Measurements from ENCODE around the gene HOXC11.
A peak's percentile ranks its signal among the peaks of the same experiment; 100 is the strongest.

Gene HOXC11

DNA sequence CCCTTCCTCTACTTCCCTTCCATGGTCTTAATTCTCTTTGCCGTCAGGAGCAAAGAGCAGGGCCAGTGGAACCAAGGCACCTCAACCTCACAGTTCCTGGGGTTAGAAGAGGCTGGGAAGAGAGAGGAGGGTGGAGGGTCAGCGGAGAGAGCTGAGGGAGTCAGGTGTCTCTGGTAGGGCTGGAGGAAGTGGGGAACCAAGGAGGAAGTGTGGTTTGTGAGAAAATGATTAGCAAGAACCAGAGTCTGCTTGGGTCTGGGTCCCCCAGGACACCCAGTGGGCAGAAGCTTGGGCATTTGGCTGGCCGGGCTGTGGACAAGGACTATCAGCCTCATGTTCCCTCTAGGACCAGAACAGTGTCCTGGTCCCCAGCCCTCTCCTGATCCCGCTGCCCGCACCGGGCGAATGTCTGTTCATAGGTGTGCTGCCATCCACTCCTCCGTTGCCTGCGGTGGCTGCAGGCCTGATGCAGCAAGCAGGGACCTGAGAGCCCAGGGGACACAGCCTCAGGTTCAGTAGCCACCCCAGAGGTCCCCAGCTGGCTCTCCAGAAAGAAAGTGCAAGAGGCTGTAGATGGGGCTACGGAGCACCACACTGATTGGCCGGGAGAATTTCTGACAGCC, 15.9 kb upstream of the HOXC11 start:
- H3K9me3 ChIP-seq (ENCODE audit: control insufficient read depth in 1 of 2, low read length in 2 of 2) = no peaks in the 10 kb centered on the region
- no peaks in the 10 kb centered on the region for H3K36me3 ChIP-seq (ENCODE audit: control insufficient read depth in 1 of 2, insufficient read depth in 2 of 2, low read length in 2 of 2)
- no peak overlapping the region for H3K9ac ChIP-seq (ENCODE audit: low read depth in 1 of 2, low read length in 2 of 2)
- H3K4me3 ChIP-seq (ENCODE audit: low read depth in 1 of 2, low read length in 2 of 2) = no peak overlapping the region
- peaks cover 96 to 99% of the 10 kb centered on the region in 2 donors for H3K27me3 ChIP-seq (ENCODE audit: control insufficient read depth in 1 of 2, insufficient read depth in 2 of 2, low read length in 2 of 2)
- H3K27ac ChIP-seq (ENCODE audit: low read depth, low read length) = no peak overlapping the region
- H3K4me1 ChIP-seq (ENCODE audit: control insufficient read depth in 1 of 2, insufficient read depth in 2 of 2, low read length in 2 of 2) = peaks cover 0 to 3% of the 10 kb centered on the region in 2 donors

DNA sequence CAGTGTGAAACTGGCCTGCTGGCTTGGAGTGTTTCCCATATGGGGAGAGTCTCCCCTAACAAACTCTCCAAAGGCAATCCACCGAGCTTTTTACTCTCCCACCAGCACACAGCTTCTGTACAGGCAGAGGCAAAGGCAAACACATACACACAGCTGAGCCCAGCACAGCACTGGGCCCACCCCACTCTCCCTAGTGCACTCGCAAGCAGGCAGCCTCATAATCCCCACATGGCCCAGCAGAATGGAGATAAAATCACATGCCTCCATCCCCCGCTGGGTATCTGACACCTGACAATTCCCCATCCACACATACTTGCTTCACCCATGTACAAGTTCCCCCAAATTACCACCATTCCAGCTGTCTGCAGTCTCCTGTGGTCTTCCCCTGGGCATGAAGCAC, 14.8 kb upstream of the HOXC11 start:
- no peak overlapping the region for H3K27ac ChIP-seq (ENCODE audit: low read depth, low read length)
- no peak overlapping the region for H3K4me3 ChIP-seq (ENCODE audit: low read depth in 1 of 2, low read length in 2 of 2)
- no peaks in the 10 kb centered on the region for H3K9me3 ChIP-seq (ENCODE audit: control insufficient read depth in 1 of 2, low read length in 2 of 2)
- peaks cover 96 to 99% of the 10 kb centered on the region in 2 donors for H3K27me3 ChIP-seq (ENCODE audit: control insufficient read depth in 1 of 2, insufficient read depth in 2 of 2, low read length in 2 of 2)
- H3K36me3 ChIP-seq (ENCODE audit: control insufficient read depth in 1 of 2, insufficient read depth in 2 of 2, low read length in 2 of 2) = no peaks in the 10 kb centered on the region
- no peak overlapping the region for H3K9ac ChIP-seq (ENCODE audit: low read depth in 1 of 2, low read length in 2 of 2)
- H3K4me1 ChIP-seq (ENCODE audit: control insufficient read depth in 1 of 2, insufficient read depth in 2 of 2, low read length in 2 of 2) = peaks cover 0 to 3% of the 10 kb centered on the region in 2 donors

DNA sequence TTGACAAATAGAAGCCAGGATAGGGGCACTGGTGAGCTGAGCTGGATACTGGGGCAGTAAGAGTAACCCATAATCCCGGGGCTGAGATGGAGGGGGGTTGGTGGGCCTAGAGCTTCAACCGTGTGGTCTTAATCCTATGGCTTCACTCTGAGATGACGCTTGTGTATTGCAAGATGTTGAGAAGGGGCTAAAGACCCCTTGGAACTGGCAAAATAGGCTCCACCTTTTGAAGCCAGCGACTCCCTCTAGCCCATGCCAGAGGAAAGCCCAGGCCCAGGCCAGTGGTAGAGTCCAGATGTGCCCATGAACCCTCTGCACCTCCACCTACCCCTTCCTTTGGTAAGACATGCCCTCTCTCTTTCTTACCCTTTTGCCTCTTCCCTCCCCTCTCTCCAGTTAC, 13.6 kb upstream of the HOXC11 start:
- no peak overlapping the region for H3K9ac ChIP-seq (ENCODE audit: low read depth in 1 of 2, low read length in 2 of 2)
- H3K27me3 ChIP-seq (ENCODE audit: control insufficient read depth in 1 of 2, insufficient read depth in 2 of 2, low read length in 2 of 2) = peaks cover 96 to 99% of the 10 kb centered on the region in 2 donors
- no peak overlapping the region for H3K4me3 ChIP-seq (ENCODE audit: low read depth in 1 of 2, low read length in 2 of 2)
- H3K36me3 ChIP-seq (ENCODE audit: control insufficient read depth in 1 of 2, insufficient read depth in 2 of 2, low read length in 2 of 2) = no peaks in the 10 kb centered on the region
- peaks cover under 1 to 4% of the 10 kb centered on the region in 2 donors for H3K4me1 ChIP-seq (ENCODE audit: control insufficient read depth in 1 of 2, insufficient read depth in 2 of 2, low read length in 2 of 2)
- H3K9me3 ChIP-seq (ENCODE audit: control insufficient read depth in 1 of 2, low read length in 2 of 2) = no peaks in the 10 kb centered on the region
- H3K27ac ChIP-seq (ENCODE audit: low read depth, low read length) = no peak overlapping the region

DNA sequence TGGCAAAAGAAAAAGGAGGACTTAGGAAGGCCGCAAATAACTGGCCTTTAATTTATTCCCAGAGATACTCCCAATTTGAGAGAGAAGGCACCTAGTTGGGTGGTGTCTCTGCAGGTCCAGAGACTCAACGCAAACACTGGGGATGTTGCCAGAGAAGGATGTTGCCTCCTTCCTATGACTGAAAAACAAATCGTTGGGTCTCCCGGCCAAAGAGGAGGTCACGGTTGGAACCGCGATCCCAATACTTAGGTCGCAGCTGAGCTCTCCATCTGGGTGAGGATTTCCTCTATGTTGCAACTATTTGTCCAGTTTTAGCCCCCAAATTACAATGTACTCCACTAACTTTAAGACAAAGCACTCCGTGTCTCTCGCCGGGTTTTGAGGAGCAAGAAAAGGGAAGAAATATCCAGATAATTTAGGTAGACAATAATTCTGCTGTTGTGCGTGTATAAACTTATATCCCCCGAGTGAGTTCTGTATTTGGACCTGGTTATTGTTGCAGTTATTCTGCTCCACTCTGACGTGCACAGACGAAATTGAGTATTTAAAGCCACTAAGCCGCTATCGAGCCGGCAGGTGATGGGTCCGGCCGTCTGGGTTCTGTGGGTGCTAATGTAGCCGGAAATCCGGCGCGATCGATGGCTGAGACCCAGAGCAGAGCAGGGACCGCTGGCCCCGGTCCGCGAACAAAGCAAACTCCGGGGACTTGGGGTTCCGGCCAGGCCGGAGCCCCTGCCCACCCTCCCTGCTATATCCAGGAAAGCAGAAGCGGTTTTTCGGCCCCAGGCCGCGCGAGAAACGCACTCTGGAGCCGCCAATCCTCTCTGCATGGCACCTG, 12.5 kb upstream of the HOXC11 start:
- H3K27ac ChIP-seq (ENCODE audit: low read depth, low read length) = no peak overlapping the region
- no peaks in the 10 kb centered on the region for H3K9me3 ChIP-seq (ENCODE audit: control insufficient read depth in 1 of 2, low read length in 2 of 2)
- H3K4me3 ChIP-seq (ENCODE audit: low read depth in 1 of 2, low read length in 2 of 2) = no peak overlapping the region
- no peaks in the 10 kb centered on the region for H3K36me3 ChIP-seq (ENCODE audit: control insufficient read depth in 1 of 2, insufficient read depth in 2 of 2, low read length in 2 of 2)
- H3K9ac ChIP-seq (ENCODE audit: low read depth in 1 of 2, low read length in 2 of 2) = no peak overlapping the region
- peaks cover 4% of the 10 kb centered on the region in 2 donors for H3K4me1 ChIP-seq (ENCODE audit: control insufficient read depth in 1 of 2, insufficient read depth in 2 of 2, low read length in 2 of 2)
- H3K27me3 ChIP-seq (ENCODE audit: control insufficient read depth in 1 of 2, insufficient read depth in 2 of 2, low read length in 2 of 2) = peaks cover 98 to 99% of the 10 kb centered on the region in 2 donors

DNA sequence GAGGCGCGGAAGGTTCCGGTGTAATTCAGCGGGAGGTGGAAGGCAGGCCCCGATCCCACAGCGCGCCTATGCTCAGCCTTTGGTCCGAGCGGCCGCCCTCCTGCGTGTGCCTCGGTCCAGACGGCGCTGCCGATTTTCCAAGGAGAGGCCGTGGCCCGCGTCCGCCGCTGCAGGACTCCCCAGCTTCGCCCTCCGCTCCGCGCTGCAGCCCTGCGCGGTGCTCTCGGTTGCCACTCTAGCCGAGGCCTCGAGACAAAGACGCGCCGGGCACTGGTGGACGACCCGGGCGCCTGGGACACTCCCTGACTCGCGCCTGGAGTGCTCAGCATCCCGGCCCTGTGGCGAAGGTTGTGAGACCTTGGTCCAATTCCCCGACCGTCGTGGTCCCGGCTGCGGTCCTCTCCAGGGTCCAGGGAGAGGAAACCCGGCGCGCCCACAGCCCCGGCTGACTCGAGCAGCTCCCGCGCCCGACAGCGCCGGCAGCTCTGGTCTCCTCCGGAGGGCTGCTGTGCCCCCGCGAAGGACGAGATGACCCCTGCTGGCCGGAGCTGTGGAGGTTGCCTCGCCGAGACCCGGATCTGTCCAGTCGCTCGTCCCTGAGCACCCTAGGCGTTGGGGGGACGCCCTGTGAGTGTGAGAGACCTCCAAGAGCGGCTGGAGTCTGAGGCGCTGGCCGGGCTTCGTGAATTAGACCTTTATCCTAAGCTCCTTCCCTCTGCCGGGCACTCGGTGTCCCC, 11.7 kb upstream of the HOXC11 start:
- no peaks in the 10 kb centered on the region for H3K9me3 ChIP-seq (ENCODE audit: control insufficient read depth in 1 of 2, low read length in 2 of 2)
- H3K4me3 ChIP-seq (ENCODE audit: low read depth in 1 of 2, low read length in 2 of 2) = no peak overlapping the region
- peaks cover 4% of the 10 kb centered on the region in 2 donors for H3K4me1 ChIP-seq (ENCODE audit: control insufficient read depth in 1 of 2, insufficient read depth in 2 of 2, low read length in 2 of 2)
- no peaks in the 10 kb centered on the region for H3K36me3 ChIP-seq (ENCODE audit: control insufficient read depth in 1 of 2, insufficient read depth in 2 of 2, low read length in 2 of 2)
- H3K9ac ChIP-seq (ENCODE audit: low read depth in 1 of 2, low read length in 2 of 2) = no peak overlapping the region
- peaks cover 96 to 99% of the 10 kb centered on the region in 2 donors for H3K27me3 ChIP-seq (ENCODE audit: control insufficient read depth in 1 of 2, insufficient read depth in 2 of 2, low read length in 2 of 2)
- no peak overlapping the region for H3K27ac ChIP-seq (ENCODE audit: low read depth, low read length)

DNA sequence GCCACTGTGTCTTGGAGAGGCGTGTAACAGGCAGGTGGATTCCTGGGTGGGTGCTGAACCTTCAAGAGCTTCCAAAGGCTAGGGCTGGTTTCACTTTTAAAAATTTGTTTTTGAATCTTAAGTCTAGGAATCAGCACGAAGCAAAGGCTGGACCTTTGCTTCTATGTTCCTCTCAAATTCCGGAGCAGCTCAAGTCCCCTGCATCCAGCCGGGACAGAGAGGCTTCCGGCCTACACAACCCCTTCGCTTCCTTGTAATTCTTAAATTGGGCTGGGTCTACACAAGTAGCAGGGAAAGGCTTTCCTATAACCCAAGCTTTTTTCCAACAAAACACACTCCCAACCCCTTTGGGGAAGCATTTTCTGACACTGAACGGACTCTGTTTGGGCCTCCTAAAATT, 9.9 kb upstream of the HOXC11 start:
- Histone ChIP-seq H3K27me3 (ENCODE audit: control insufficient read depth in 1 of 2, insufficient read depth in 2 of 2, low read length in 2 of 2) (peaks cover 96 to 99% of the 10 kb centered on the region in 2 donors), H3K9me3 (ENCODE audit: control insufficient read depth in 1 of 2, low read length in 2 of 2) (no peaks in the 10 kb centered on the region), H3K4me1 (ENCODE audit: control insufficient read depth in 1 of 2, insufficient read depth in 2 of 2, low read length in 2 of 2) (peaks cover 4% of the 10 kb centered on the region in 2 donors), H3K27ac (ENCODE audit: low read depth, low read length) (no peak overlapping the region), H3K9ac (ENCODE audit: low read depth in 1 of 2, low read length in 2 of 2) (no peak overlapping the region), H3K36me3 (ENCODE audit: control insufficient read depth in 1 of 2, insufficient read depth in 2 of 2, low read length in 2 of 2) (no peaks in the 10 kb centered on the region), H3K4me3 (ENCODE audit: low read depth in 1 of 2, low read length in 2 of 2) (no peak overlapping the region)

DNA sequence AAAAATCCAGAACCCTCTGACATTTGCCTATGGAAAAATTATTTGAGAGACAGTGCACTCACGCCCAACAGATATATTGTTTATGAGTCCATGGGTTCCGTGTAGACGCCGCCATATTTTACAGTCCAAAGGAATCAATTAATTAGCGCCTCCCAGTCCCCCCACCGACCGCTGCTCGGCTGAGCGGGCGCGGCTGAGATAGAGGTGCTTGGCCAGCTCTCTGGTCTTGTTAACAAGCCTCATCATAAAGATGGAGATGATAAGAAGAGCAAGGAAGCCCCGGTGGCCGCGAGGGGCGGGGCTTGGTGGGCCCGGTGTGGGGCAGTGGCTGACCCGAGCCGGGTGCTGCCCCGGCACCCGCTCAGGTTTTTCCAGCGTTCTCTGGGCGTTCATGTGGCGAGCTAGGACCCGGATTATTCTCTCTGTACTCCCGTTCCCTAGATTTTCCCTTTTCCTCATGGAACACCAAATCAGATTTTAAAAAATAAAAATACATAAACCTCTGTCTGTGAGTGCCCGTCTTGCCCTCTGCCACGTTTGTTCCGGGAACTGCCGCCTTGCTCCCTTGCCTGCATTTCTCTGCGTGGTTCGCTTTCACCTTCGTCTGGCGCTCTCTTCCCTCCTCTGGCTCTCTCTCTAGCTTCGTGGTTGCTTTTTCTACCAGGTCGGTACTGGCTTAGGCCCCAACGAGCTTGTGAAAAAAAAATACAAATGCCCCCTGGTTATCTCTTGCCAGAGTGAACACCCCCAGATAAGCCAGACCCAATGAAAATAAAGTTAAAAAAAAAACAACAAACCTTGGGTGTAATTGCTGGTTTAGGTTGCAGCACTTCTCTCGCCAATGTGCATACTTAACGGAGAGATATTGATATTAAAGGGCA, 9.3 kb upstream of the HOXC11 start:
- H3K4me3 ChIP-seq (ENCODE audit: low read depth in 1 of 2, low read length in 2 of 2) = no peak overlapping the region
- no peaks in the 10 kb centered on the region for H3K36me3 ChIP-seq (ENCODE audit: control insufficient read depth in 1 of 2, insufficient read depth in 2 of 2, low read length in 2 of 2)
- peaks cover 96 to 99% of the 10 kb centered on the region in 2 donors for H3K27me3 ChIP-seq (ENCODE audit: control insufficient read depth in 1 of 2, insufficient read depth in 2 of 2, low read length in 2 of 2)
- no peaks in the 10 kb centered on the region for H3K9me3 ChIP-seq (ENCODE audit: control insufficient read depth in 1 of 2, low read length in 2 of 2)
- no peak overlapping the region for H3K27ac ChIP-seq (ENCODE audit: low read depth, low read length)
- H3K4me1 ChIP-seq (ENCODE audit: control insufficient read depth in 1 of 2, insufficient read depth in 2 of 2, low read length in 2 of 2) = peaks cover 4% of the 10 kb centered on the region in 2 donors
- no peak overlapping the region for H3K9ac ChIP-seq (ENCODE audit: low read depth in 1 of 2, low read length in 2 of 2)

DNA sequence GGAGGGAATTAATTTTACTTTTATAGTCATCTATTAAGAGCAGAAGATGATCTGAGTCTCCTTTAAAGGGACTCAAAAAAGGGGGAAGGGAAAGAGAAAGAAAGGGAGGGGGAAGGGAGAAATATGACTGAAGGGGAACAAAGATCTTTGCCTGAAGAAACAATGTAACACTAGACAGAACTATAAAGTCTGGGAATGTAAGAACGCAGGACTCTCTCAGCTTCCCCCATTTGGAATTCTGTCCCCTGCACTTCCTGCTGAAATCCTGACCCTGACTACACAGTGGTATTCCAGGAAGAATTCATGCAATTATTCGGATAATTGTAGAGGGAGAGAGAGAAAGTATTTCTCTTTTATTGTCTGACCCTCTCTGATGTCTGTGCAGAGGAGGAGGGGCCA, 8.6 kb upstream of the HOXC11 start:
- Histone ChIP-seq H3K4me3 (ENCODE audit: low read depth in 1 of 2, low read length in 2 of 2) (peak overlapping the region in 1 of 2 donors; percentile 21), H3K9ac (ENCODE audit: low read depth in 1 of 2, low read length in 2 of 2) (no peak overlapping the region), H3K27ac (ENCODE audit: low read depth, low read length) (no peak overlapping the region)

DNA sequence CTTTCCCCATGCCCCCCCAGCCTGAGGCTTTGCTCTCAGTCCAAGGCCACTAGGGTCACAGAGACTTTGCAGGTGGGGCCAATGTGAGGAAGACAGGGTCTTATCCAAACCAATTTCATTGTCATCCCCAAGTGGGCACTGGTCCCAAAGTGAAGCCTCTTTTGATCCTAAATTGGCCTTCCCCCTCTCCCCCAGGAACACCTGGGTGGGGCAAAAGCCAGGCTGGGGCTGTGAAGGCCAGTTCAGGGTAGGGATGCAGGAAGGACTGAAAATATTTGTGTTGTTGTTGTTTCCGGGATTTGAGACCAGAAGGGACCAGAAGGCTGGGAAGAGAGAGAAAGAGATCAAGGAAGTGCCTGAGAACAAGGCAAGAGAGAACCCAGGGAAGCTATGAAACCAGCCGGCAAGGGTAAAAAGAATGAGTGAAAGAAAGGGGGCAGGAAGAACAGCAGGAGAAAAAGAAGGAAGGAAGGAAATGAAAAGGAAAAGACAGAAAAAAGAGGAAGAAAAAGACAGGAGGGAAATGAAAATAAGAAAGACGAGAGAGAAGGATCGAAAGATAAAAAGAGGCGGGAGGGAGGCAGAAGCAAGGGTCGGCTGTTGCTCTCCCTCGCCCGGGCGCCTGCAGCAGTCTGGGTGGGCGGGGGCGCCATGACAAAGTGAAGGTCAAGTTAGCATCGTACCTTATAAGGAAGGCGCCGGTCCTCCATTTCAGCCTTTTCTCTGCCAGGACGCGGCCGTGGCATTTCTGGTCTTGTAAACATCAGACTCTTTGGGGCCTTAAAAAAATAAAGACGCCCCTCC, 7.4 kb upstream of the HOXC11 start:
- no peaks in the 10 kb centered on the region for H3K9me3 ChIP-seq (ENCODE audit: control insufficient read depth in 1 of 2, low read length in 2 of 2)
- peaks cover 96 to 100% of the 10 kb centered on the region in 2 donors for H3K27me3 ChIP-seq (ENCODE audit: control insufficient read depth in 1 of 2, insufficient read depth in 2 of 2, low read length in 2 of 2)
- no peak overlapping the region for H3K9ac ChIP-seq (ENCODE audit: low read depth in 1 of 2, low read length in 2 of 2)
- no peaks in the 10 kb centered on the region for H3K36me3 ChIP-seq (ENCODE audit: control insufficient read depth in 1 of 2, insufficient read depth in 2 of 2, low read length in 2 of 2)
- peaks cover 4% of the 10 kb centered on the region in 2 donors for H3K4me1 ChIP-seq (ENCODE audit: control insufficient read depth in 1 of 2, insufficient read depth in 2 of 2, low read length in 2 of 2)
- H3K4me3 ChIP-seq (ENCODE audit: low read depth in 1 of 2, low read length in 2 of 2) = no peak overlapping the region
- no peak overlapping the region for H3K27ac ChIP-seq (ENCODE audit: low read depth, low read length)

More for the DNA sequence above, 8.6 kb upstream of the HOXC11 start:
- H3K36me3 ChIP-seq (ENCODE audit: control insufficient read depth in 1 of 2, insufficient read depth in 2 of 2, low read length in 2 of 2) = no peaks in the 10 kb centered on the region
- H3K9me3 ChIP-seq (ENCODE audit: control insufficient read depth in 1 of 2, low read length in 2 of 2) = no peaks in the 10 kb centered on the region
- peaks cover 96 to 100% of the 10 kb centered on the region in 2 donors for H3K27me3 ChIP-seq (ENCODE audit: control insufficient read depth in 1 of 2, insufficient read depth in 2 of 2, low read length in 2 of 2)
- H3K4me1 ChIP-seq (ENCODE audit: control insufficient read depth in 1 of 2, insufficient read depth in 2 of 2, low read length in 2 of 2) = peaks cover 4% of the 10 kb centered on the region in 2 donors
